CD14-positive monocyte (primary cell): ENCODE data around the gene UBE2E1. TPM values are rescaled to one million over a fixed set of nuclear protein-coding genes. Genes with fewer than 3 reads are reported as not detected.

ENCODE experiments used
- DNase-seq, 3 donors: peaks; one replicate each; pipeline ENCODE4 v3.0.0-alpha.2; 2011 to 2022
- H2AFZ ChIP-seq: 2 replicates; pipeline ENCODE4 v1.6.0; 2012; ENCODE audit warnings: mild to moderate bottlenecking, low read depth, low read length, inconsistent platforms; ENCODE audit not compliant: insufficient read depth, poor library complexity, severe bottlenecking
- H3K27ac ChIP-seq, 2 donors: 1 replicate in 1 of 2; 2 replicates in 1 of 2; pipeline ENCODE4 v1.5.1; 2012 to 2013; ENCODE audit warnings: low read length in 2 of 2, control low read depth in 1 of 2, inconsistent platforms in 1 of 2, low read depth in 1 of 2, mild to moderate bottlenecking in 1 of 2
- H3K27me3 ChIP-seq, 2 donors: one replicate each; pipeline versions ENCODE4 v1.6.0 to v1.6.1; 2011 to 2013; ENCODE audit warnings: low read length in 2 of 2; ENCODE audit not compliant: control insufficient read depth in 2 of 2, insufficient read depth in 2 of 2
- H3K36me3 ChIP-seq, 2 donors: replicated peaks in 1 of 2; 1 replicate in 1 of 2; 2 replicates in 1 of 2; pipeline versions ENCODE4 v1.5.1 to v1.6.1; 2012 to 2013; ENCODE audit warnings: low read length in 2 of 2, control low read depth in 1 of 2, inconsistent platforms in 1 of 2, mild to moderate bottlenecking in 1 of 2; ENCODE audit not compliant: insufficient read depth in 2 of 2, control insufficient read depth in 1 of 2
- H3K4me1 ChIP-seq, 2 donors: 1 replicate in 1 of 2; 2 replicates in 1 of 2; pipeline versions ENCODE4 v1.5.1 to v1.6.1; 2012 to 2013; ENCODE audit warnings: low read length in 2 of 2, control low read depth in 1 of 2, inconsistent platforms in 1 of 2, mild to moderate bottlenecking in 1 of 2, moderate library complexity in 1 of 2; ENCODE audit not compliant: insufficient read depth in 2 of 2, control insufficient read depth in 1 of 2
- H3K4me2 ChIP-seq: replicated peaks from 2 replicates; pipeline ENCODE3; 2012; ENCODE audit warnings: low read length, moderate library complexity, mild to moderate bottlenecking; ENCODE audit not compliant: poor library complexity, severe bottlenecking; ENCODE audit errors: extremely low read depth
- H3K4me3 ChIP-seq, 3 experiments: fragments of 200-600 bp in 1 of 3; sonication (generic) in 1 of 3; replicated peaks in 1 of 3; 1 replicate in 2 of 3; 2 replicates in 1 of 3; pipeline ENCODE4 v1.5.1; 2011 to 2013; ENCODE audit warnings: low read length in 3 of 3, mild to moderate bottlenecking in 3 of 3, control low read depth in 2 of 3, low read depth in 2 of 3, inconsistent platforms in 1 of 3, moderate library complexity in 1 of 3
- H3K79me2 ChIP-seq: 2 replicates; pipeline ENCODE4 v1.6.0; 2012; ENCODE audit warnings: mild to moderate bottlenecking, control low read depth, inconsistent platforms, low read length, moderate library complexity; ENCODE audit not compliant: insufficient read depth
- H3K9ac ChIP-seq: 2 replicates; pipeline ENCODE4 v1.6.0; 2017; ENCODE audit warnings: low read length, mild to moderate bottlenecking; ENCODE audit not compliant: insufficient read depth, poor library complexity, severe bottlenecking
- H3K9me3 ChIP-seq, 2 donors: replicated peaks in 1 of 2; 1 replicate in 1 of 2; 2 replicates in 1 of 2; pipeline versions ENCODE4 v1.5.1 to v1.6.1; 2012 to 2013; ENCODE audit warnings: low read length in 2 of 2, control low read depth in 1 of 2; ENCODE audit not compliant: control insufficient read depth in 1 of 2, insufficient read depth in 1 of 2
- H4K20me1 ChIP-seq: 2 replicates; pipeline ENCODE4 v1.6.0; 2012; ENCODE audit warnings: mild to moderate bottlenecking, low read length, control low read depth, moderate library complexity; ENCODE audit not compliant: insufficient read depth
- H3K27ac Mint-ChIP-seq, 7 donors: one replicate each; pipeline ENCODE4 v1.8.0; 2020; ENCODE audit warnings: mild to moderate bottlenecking in 7 of 7, mixed read lengths in 7 of 7, moderate library complexity in 6 of 7, inconsistent platforms in 2 of 7
- H3K27me3 Mint-ChIP-seq, 3 donors: one replicate each; pipeline ENCODE4 v1.8.0; 2021 to 2022; ENCODE audit warnings: low read depth in 3 of 3, mild to moderate bottlenecking in 3 of 3, mixed read lengths in 3 of 3, moderate library complexity in 3 of 3, inconsistent platforms in 1 of 3
- H3K36me3 Mint-ChIP-seq, 2 donors: one replicate each; pipeline ENCODE4 v1.8.0; 2020; ENCODE audit warnings: mixed read lengths in 2 of 2, inconsistent platforms in 1 of 2, mild to moderate bottlenecking in 1 of 2
- H3K4me1 Mint-ChIP-seq: one replicate; pipeline ENCODE4 v1.8.0; 2020; ENCODE audit warnings: mild to moderate bottlenecking, mixed read lengths
- H3K4me3 Mint-ChIP-seq, 2 donors: one replicate each; pipeline ENCODE4 v1.8.0; 2020; ENCODE audit warnings: mild to moderate bottlenecking in 2 of 2, mixed read lengths in 2 of 2, moderate library complexity in 1 of 2
- H3K9me3 Mint-ChIP-seq, 7 donors: one replicate each; pipeline ENCODE4 v1.8.0; 2020 to 2022; ENCODE audit warnings: mixed read lengths in 7 of 7, mild to moderate bottlenecking in 6 of 7, moderate library complexity in 6 of 7, inconsistent platforms in 2 of 7
- WGBS: methylation state at CpG from one replicate; pipeline ENCODE4 v1.1.5; 2013; ENCODE audit warnings: missing lambda C conversion rate; ENCODE audit not compliant: insufficient coverage; 5-methylcytosine and 5-hydroxymethylcytosine counted together
- intact Hi-C, 2 donors: fragments of 100-400 bp; cut with micrococcal nuclease; formaldehyde crosslinking; loops; one replicate each; pipeline versions ENCODE4 v1.15.0 to v1.15.1; 2023
- polyA plus RNA-seq, 3 donors: library from polyadenylated mRNA; depleted of rRNA in 1 of 3; unstranded in 2 of 3; stranded (reverse) in 1 of 3; fragments of 300-500 nt in 2 of 3; fragments of >200 nt in 1 of 3; fragmentation: Illumina TruSeq in 2 of 3; gene quantifications; 1 replicate in 2 of 3; 2 replicates in 1 of 3; pipeline ENCODE4 v1.2.3, GENCODE V29; 2012 to 2021
- TF ChIP-seq, protein P1 (sequence below): fragments of 200-600 bp; IDR thresholded peaks from one replicate; pipeline ENCODE4 v1.8.0; 2022; ENCODE audit warnings: antibody characterized with exemption, mild to moderate bottlenecking

UBE2E1 gene
- polyA plus RNA-seq, 3 donors, result 31.3 to 60.2 (median 34.6) TPM

DNA sequence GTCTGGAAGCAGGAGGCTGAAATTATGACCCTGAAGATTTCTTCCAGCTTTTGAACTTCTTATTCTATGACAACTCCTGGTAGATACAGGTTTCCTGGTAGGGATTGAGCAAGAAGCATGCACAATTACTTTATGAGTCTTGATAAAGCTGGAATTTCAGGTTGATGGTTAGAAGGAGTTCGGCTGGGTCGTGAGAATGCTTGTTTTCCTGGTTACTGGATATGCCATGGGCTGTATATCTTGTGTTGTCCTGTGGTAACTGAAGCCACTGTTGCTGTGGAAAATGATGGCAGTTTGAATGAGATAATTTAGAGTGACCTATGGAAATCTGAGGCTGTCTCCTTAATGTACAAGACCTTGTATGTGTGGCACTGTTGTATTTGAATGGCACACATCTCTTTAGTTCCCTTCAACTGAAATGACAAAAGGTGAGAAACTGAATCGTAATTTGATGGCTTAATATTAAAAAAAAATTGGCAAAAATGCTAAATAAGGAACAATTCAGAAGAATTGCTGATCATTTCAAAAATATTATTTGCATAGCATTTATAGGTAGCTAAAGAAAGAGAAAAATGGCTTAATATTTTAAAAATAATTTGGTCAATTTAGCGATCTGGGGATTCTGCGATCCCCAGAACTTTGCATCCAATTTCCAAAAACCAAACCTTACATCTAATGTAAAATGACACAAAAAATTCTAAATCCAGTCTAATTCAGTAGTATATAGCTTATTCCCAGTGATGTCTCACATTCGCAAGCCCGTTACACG, 1.1 kb upstream of the UBE2E1 start:
- Histone ChIP-seq H3K4me1 (peaks cover 18 to 30% of the 10 kb centered on the region in 2 donors), H3K9ac (no peak overlapping the region), H3K79me2 (peaks cover 31% of the 10 kb centered on the region), H3K27ac (no peak overlapping the region), H3K4me2 (peak overlapping the region; percentile 82), H4K20me1 (peaks cover 26% of the 10 kb centered on the region), H2AFZ (no peak overlapping the region), H3K36me3 (no peaks in the 10 kb centered on the region), H3K9me3 (no peaks in the 10 kb centered on the region), H3K27me3 (no peaks in the 10 kb centered on the region), H3K4me3 (no peak overlapping the region)
- Mint-ChIP-seq H3K4me1 (peaks cover 32% of the 10 kb centered on the region), H3K9me3 (no peaks in the 10 kb centered on the region), H3K4me3 (no peak overlapping the region), H3K27me3 (peaks cover 2 to 5% (median 4%) of the 10 kb centered on the region in 3 donors), H3K36me3 (peaks cover 16 to 20% of the 10 kb centered on the region in 2 donors), H3K27ac (no peak overlapping the region)
- intact Hi-C loops, result loop anchor here (5.0 to 10.0 kb wide), 2 partner anchors 60 to 62 kb away; no protein-coding TSS in a partner anchor
- WGBS, result 71% methylated on average over 2 of the region's 8 CpGs
- no peak for DNase-seq
- TF ChIP-seq, protein P1, sequence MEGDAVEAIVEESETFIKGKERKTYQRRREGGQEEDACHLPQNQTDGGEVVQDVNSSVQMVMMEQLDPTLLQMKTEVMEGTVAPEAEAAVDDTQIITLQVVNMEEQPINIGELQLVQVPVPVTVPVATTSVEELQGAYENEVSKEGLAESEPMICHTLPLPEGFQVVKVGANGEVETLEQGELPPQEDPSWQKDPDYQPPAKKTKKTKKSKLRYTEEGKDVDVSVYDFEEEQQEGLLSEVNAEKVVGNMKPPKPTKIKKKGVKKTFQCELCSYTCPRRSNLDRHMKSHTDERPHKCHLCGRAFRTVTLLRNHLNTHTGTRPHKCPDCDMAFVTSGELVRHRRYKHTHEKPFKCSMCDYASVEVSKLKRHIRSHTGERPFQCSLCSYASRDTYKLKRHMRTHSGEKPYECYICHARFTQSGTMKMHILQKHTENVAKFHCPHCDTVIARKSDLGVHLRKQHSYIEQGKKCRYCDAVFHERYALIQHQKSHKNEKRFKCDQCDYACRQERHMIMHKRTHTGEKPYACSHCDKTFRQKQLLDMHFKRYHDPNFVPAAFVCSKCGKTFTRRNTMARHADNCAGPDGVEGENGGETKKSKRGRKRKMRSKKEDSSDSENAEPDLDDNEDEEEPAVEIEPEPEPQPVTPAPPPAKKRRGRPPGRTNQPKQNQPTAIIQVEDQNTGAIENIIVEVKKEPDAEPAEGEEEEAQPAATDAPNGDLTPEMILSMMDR, result no peak

DNA sequence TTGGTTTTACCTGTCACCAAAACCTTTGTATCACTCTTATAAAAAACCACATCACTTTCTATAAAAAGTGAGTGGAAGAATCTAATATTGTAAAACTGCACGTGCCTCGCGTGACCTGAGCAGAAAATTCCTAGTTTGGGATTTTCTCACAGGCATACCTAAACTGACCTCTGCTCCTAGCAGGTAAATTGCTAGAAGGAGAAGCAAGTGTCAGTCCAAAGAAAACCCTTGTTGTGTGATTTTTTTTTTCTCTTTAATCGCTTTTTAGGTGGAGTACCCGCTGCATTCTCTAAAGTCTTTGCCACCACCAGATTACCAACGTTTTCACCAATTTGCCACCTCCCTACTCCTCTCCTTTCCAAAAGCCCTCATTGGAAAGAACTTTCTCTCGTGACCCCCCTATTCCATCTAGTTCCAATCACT, 534 bp upstream of the UBE2E1 start:
- Histone ChIP-seq H3K9me3 (no peaks in the 10 kb centered on the region), H2AFZ (peak overlapping the region; percentile 81), H3K27ac (peak overlapping the region in 1 of 2 donors; percentile 81), H3K36me3 (no peaks in the 10 kb centered on the region), H4K20me1 (peaks cover 32% of the 10 kb centered on the region), H3K4me3 (peak overlapping the region; percentile 27 to 88 (median 59)), H3K79me2 (peaks cover 37% of the 10 kb centered on the region), H3K4me1 (peaks cover 24 to 36% of the 10 kb centered on the region in 2 donors), H3K4me2 (peak overlapping the region; percentile 82), H3K9ac (peak overlapping the region; percentile 89), H3K27me3 (no peaks in the 10 kb centered on the region)
- TF ChIP-seq, protein P1, result no peak
- Mint-ChIP-seq H3K4me3 (peak overlapping the region; percentile 91 to 94), H3K4me1 (peaks cover 38% of the 10 kb centered on the region), H3K27ac (peak overlapping the region in 5 of 7 donors; percentile 87 to 96 (median 94)), H3K36me3 (peaks cover 16 to 25% of the 10 kb centered on the region in 2 donors), H3K27me3 (peaks cover 5% of the 10 kb centered on the region in 3 donors), H3K9me3 (no peaks in the 10 kb centered on the region)
- no peak for DNase-seq
- 42% methylated on average over 4 of the region's 7 CpGs for WGBS
- intact Hi-C loops, result loop anchor here (5.0 to 10.0 kb wide), 2 partner anchors 60 to 63 kb away; no protein-coding TSS in a partner anchor
